ENCODE measurements around the gene KIAA1671.
"Not testable (repeated sequence)": the region's sequence is repeated elsewhere in the genome, so short reads cannot be mapped to it uniquely, and the experiment has no call there.

Gene KIAA1671

DNA sequence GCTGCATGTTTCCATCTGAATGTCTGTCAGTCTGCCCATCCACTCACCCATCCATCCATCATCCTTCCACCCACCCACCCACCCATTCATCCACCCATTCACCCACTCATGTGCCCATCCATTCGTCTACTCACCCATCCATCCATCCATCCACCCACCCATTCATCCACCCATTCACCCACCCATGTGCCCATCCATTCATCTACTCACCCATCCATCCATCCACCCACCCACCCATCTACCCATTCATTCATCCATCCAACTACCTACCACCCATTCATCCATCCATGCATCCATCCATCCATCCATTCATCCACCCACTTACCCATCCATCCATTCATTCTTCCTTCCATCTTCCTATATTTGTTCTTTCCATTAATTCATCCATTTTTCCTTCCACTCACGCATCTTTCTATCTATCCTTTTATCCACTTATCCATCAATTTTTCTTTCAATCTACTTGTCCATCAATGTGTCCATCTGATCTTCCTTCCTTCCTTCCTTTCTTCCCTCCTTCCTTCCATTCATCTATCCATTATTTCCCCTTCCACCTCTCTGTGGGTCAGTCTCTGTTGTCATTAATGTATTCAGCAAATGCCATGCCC is 255.1 kb downstream of the KIAA1671 start:
- no peak overlapping the region for H3K27ac ChIP-seq
- DNase-seq (ENCODE audit: low read depth, low spot score): no peak

DNA sequence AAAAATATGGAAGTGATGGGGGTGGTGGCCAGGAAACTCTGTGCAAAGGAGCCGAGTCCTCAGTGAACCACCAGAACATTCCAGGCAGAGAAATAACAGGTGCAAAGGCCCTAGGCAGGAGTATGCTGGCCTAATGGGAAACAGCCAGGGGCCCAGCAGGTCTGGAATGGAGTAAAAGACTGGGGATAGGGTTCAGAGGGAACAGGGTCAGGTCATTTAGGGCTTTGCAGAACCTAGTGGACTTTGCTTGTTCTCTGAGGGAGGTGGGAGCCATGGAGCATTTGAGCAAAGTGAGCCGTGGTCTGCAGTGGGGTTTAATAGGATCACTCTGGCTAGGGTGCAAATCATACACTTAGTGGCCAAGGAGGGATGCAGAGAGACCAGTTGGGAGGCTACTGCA is 255.8 kb downstream of the KIAA1671 start:
- DNase-seq (ENCODE audit: low read depth, low spot score): no peak
- H3K27ac ChIP-seq: no peak overlapping the region

DNA sequence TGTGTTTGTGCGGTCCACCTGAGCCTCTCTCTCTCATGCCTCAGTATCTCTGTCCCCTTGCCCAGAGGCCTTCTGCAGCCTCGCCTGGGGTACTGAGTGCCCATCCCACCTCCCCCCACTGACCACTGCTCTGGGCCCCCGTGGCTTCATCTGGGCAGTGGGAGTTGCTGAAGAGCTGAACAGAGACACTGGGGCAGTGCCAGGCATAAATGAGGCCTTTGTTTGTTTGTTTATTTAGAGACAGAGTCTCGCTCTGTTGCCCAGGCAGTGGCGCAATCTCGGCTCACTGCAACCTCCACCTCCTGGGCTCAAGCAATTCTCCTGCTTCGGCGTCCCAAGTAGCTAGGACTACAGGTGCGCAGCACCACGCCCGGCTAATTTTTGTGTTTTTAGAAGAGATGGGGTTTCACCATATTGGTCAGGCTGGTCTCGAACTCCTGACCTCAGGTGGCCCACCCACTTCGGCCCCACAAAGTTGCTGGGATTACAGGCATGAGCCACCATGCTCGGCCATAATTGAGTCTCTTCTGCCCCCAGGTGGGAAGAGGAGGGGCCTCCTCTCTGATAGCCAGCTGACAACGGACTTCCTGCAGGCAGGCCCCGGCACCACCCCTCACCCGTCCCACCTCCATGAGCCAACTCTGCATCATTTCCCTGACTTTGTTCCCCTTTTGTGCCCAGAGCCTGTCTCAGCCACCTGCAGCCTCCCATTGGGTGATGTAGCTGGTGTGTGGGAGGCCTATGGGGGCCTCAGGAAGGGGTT is 256.4 kb downstream of the KIAA1671 start:
- H3K27ac ChIP-seq: no peak overlapping the region
- no peak for DNase-seq (ENCODE audit: low read depth, low spot score)

DNA sequence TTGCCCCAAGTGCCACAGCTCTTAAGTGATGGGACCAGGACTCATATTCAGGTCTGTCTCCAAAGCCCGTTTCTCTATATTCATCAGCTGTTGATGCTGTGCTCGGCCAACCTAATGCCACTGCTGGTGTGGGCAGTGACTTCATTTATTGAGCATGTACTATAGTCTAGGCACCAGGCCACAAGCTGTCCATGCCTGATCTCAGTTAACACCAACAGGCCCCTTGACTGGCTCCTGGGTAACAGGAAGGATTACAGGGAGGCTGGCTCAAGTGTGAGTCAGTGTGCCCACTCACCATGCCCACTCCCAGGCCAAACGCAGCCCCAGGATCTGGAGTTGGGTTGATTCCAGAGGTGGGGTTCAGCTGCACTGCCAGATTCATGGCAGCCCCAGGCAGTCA is 258.3 kb downstream of the KIAA1671 start:
- DNase-seq (ENCODE audit: low read depth, low spot score): no peak
- H3K27ac ChIP-seq: no peak overlapping the region

DNA sequence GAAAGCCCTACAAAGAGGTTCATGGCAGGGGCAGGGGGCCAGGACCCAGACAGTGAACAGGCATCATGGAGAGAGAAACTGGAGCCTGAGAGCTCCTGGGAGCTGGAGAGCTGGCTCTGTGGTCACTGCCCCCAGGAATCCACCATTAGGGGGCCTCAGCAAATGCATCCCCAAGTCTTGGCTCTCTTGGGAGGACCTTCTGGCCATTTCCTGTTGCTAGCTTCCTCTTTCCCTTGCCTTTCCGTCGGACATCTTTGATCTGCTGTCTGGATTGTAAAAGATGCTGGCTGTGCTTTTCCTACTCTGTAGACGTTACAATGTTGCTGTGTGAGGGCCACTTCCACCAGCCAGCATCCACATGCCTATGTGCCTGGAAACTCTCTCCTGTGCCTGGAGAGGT is 259.8 kb downstream of the KIAA1671 start:
- DNase-seq (ENCODE audit: low read depth, low spot score): no peak
- no peak overlapping the region for H3K27ac ChIP-seq

DNA sequence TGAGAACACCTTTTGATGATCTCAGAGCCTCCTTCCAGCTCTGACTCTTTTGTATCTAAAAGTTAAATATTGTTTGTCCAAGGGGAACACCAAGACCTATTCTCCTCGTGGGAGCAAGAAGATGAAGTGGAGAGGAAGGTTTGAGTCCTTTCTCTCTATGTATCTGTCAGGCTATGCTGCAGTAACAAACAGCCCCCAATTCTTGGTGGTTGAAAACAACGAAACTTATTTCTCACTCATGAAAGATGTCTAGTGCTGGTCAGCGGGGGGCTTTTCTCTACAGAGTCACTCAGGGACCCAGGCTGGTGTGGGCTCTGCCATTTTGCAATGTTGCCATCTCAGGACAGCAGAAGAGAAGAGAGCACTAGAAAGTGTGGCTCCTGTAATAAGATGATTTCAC is 260.7 kb downstream of the KIAA1671 start:
- DNase-seq (ENCODE audit: low read depth, low spot score): no peak
- H3K27ac ChIP-seq: no peak overlapping the region

DNA sequence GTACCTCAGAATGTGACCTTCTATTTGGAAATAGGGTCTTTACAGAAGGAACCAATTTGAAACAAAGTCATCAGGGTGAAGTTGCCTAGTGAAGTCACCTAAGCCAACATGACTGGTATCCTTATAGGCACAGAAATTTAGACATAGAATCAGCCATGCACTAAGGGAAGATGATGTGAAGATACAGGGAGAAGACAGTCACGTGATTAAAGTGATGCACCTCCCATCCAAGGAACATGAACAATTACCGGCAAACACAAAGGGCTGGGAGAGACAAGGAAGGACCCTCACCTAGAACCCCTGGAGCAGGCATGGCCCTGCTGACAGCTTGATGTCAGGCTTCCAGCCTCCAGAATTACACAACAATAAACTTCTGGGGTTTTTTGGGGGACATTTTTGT is 263.7 kb downstream of the KIAA1671 start:
- no peak overlapping the region for H3K27ac ChIP-seq
- no peak for DNase-seq (ENCODE audit: low read depth, low spot score)

DNA sequence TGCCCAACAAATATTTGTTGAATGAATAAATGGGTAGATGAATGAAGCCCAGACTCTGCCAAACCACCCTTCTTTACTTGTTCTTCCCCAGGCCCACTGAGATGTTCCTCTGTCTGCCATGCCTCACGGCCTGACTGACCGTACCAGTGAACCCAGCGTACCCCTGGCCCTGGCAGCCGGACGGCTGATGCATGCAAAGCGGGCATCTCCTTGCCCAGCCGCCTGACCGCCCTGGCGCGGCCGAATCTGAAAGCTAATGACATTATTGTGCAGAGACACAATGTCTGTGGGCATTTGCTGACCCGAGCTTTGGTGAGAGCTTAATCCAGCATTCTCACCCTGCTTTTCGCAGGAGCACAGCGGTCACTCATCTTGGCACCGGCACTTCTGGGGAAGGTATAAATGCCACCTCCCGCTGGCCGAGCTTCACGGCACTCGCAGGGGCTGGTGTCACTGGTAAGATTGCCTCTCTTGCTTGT is 266.7 kb downstream of the KIAA1671 start, which contains the start of gene CRYBB2:
CRYBB2 (plus strand) TSS at position 429 of the 479 bp plus-strand sequence. CDS start 1,791 bp downstream, outside the sequence.
- no peak for DNase-seq (ENCODE audit: low read depth, low spot score)
- H3K27ac ChIP-seq: no peak within 1 kb of the TSS

DNA sequence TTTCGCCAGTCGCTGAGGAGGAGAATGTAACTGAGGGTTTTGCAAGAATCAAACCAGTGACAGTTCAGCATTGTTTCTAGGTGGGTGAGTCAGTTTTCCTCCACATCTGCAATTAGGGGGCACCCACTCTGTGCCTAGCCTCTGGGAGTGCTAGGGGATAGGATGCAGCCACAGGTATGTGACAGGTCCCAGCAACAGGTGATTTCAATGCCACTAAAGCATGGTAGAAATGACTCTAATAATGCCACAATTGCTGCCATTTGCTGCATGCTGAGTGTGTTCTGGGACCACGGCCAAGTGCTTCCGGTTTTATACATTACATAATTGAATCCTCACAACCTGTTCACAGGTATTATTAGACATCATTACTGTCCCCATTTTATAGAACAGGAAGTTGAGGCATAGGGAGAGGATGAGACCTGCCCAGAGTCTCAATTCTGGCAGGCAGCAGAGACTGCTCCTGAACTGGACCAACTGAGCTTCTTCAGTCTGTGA is 267.5 kb downstream of the KIAA1671 start:
- H3K27ac ChIP-seq: no peak overlapping the region
- no peak for DNase-seq (ENCODE audit: low read depth, low spot score)

DNA sequence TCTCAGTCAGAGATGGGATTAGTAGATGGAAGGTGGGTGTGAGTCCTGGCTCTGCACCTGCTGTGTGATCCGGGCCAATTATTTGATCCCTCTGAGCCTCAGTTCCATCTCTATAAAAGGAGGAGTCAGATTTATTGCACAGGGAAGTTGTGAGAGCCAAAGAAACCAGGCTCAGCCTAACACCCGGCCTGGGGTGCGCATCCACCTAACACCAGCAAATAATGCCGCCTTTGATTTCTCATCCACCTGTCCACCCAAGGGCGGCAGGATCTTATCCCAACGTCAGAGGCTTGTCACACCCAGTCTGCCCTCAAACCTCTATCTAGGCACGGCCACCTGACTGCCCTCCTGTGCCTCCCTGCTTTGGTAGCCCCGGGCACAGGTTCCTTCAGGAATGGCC is 269.3 kb downstream of the KIAA1671 start:
- DNase-seq (ENCODE audit: low read depth, low spot score): no peak
- H3K27ac ChIP-seq: no peak overlapping the region

DNA sequence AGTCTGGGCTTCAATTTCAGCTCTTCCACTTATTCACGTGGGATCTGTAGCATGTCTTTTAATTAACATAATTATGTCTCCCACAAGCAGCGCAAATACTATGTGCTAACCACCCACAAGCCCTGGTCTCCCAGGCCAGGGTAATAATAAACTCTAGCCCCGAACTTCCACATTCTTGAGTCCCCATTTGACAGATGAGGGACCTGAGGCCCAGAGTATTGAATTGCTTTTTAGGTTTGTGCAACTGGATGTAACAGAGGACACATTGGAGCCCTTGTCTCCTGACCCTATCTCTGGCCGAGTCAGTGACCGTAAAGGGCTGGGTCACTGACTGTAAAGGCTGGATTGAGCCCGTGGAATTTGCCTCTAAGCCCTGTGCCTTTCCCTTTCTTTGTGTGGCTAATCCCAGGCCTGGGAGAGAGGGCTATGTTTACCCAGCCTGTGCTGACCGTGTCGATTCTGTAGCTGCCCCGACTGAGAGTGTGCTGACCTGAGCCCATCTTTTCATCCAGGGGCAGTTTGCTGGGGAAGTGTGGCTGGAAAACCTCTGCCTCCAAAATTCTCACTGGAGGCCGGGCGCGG is 270.8 kb downstream of the KIAA1671 start:
- no peak overlapping the region for H3K27ac ChIP-seq

DNA sequence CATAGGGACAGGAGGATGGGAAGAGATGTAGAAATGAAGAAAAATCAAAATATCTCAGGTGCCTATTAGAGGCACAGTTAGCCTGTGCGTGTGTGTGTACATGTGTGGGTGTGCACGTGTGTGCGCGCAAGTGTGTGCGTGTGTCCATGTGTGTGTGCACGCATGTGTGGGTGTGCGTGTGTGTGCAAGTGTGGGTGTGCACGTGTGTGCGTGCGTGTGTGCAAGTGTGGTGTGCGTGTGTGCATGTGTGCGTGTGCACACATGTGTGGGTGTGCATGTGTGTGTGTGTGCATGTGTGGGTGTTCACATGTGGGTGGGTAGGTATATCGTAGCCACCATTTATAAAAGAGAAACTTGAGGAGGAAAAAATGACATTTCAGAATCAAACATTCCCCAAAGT is 276.3 kb downstream of the KIAA1671 start:
- no peak for DNase-seq (ENCODE audit: low read depth, low spot score)
- no peak overlapping the region for H3K27ac ChIP-seq

More for the DNA sequence above, 270.8 kb downstream of the KIAA1671 start:
- DNase-seq (ENCODE audit: low read depth, low spot score): no peak

DNA sequence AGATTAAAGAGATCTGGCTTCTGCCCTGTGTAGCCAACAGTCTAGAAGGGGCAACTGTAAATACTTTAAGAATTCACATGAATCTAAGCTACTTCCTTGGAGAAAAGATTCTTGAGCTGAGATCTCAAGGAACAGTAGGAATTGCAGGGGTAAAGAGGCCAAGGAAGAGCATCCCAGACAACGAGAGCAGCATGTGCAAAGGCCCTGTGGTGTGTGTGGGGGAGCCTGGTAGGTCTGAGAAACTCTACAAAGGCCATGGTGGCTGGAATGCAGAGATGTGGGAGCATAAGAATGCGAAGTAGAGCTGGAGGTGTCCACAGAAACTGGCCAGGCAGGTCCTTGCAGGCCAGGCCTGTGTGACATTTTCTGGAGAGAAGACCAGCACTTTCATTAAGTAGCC is 278.2 kb downstream of the KIAA1671 start:
- H3K27ac ChIP-seq; DNase-seq (ENCODE audit: low read depth, low spot score): not testable (repeated sequence)

DNA sequence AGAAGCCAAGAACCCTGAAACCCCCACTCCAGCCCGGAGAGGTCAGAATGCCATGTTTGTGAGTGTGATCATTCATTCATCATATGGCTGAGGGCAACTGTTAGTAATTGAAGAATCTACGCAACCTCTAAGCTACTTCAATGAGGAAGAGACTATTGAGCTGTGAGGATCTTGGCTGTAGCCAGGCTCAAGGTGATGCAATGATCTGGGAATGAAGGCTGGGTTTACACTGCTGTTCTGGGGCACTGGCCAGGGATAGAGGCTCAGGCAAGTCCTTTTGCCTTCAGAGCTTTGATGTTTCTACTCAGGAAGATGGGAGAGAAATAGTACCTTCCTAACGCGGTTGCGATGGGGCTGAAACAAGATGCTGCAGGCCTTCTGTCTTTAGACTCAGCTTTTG is 279.8 kb downstream of the KIAA1671 start:
- peak; percentile 40 for DNase-seq (ENCODE audit: low read depth, low spot score)
- peak overlapping the region; percentile 50 for H3K27ac ChIP-seq

DNA sequence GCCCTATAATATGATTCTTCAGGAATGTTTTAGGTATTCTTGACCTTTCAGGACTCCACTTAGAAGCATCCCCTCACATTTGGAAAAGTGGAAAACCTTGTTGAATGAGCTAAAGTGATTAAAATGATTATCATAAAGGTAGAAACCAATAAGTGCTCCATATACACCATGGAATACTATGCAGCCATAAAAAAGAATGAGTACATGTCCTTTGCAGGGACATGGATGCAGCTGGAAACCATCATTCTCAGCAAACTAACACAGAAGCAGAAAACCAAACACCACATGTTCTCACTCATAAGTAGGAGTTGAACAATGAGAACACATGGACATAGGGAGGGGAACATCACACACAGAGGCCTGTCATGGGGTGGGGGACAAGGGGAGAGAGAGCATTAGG is 281.2 kb downstream of the KIAA1671 start:
- DNase-seq (ENCODE audit: low read depth, low spot score); H3K27ac ChIP-seq: not testable (repeated sequence)

DNA sequence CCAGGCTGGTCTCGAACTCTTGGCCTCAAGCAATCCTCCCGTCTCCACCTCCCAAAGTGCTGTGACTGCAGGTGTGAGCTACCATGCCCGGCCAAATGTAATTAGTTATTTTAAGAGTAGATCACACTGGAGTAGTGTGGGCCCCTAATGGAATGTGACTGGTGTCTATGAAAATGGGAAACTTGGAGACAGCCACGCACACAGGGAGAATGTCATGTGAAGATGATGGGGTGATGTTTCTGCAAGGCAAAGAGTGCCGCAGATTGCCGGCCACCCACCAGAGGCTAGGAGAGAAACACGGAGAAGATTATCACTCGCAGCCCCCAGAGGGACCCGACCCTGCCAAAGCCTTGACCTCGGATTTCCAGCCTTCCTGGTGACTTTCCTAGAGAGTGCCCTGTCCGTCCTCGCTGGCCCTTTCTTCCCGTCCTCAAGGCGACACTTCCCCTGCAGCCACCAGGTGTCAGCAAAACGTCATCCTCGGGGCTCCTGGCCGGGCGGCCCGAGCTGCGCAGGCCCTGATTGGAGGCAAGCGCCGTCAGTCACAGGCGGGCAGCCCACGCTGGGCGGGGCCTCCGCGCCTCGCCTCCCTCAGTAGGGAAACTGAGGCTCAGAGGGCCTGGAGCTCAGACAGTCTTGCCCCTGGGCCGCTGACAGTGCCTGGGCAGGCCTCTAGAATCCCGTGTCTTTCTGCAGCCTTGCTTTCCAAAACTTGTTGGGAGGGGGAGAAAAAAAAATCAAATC is 283.2 kb downstream of the KIAA1671 start:
- peak; percentile 39 for DNase-seq (ENCODE audit: low read depth, low spot score)
- no peak overlapping the region for H3K27ac ChIP-seq

DNA sequence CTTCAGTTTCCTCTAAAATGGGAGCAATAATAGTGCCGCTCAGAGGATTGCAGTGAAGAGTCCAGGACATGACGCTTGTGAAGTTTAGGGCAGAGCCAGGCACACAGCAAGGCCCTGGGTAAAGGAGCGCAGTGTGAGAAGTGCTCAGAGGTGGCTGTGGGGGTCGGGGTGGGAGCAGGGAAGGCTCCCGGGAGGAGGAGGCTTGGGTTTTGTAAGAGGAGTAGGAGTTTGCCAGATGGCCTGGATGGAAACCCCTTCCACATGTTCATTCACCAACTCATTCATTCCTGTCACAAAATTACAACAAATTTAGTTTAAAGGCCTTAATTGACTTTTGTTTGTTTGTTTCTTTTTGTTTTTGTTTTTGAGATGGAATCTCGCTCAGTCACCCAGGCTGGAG is 283.9 kb downstream of the KIAA1671 start:
- H3K27ac ChIP-seq: no peak overlapping the region
- no peak for DNase-seq (ENCODE audit: low read depth, low spot score)

DNA sequence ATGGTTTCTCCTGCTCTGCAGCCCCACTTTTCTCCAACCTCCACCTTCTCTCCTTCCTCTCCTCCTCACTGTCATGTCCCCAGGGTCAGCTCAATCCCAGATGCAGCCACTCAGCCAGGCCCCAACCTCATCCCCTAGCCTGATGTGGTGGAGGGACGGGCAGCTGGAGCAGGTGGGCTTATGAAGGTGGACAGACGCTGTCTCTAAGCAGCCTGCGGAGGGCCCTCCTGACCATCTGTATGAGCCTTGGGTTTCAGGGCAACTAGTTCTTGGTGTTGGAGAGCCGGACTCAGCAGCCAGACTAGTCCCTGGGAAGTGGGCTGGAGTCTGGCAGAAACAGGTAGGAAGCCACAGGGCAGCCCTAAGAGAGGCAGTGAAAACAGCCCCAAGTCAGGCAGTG is 285.0 kb downstream of the KIAA1671 start:
- H3K27ac ChIP-seq: no peak overlapping the region
- DNase-seq (ENCODE audit: low read depth, low spot score): no peak

DNA sequence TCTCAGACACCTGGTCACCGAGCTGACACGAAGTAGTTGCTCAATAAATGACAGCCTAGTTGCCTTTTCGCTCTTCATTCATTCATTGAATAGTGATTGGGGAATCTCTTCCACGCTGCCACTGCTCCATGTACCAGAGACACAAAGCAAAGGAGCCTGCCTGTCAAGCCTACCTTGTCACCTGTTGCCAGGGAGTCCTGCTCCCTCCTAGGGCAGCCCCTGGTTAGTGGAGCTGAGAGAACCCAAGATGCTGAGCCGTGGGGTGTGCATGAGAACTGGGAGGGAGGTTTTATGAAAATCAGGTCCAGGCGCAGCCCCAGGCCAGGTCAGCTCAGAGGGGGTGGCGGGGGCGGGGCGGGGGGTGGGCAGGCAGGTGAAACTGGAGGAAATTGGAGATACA is 285.5 kb downstream of the KIAA1671 start:
- not testable (repeated sequence) for DNase-seq (ENCODE audit: low read depth, low spot score); H3K27ac ChIP-seq
